A549 (cell line): ENCODE measurements around the gene HPCAL1. TPM values are rescaled to one million over a fixed set of nuclear protein-coding genes. Genes with fewer than 3 reads are reported as not detected.

Experiments
- ATAC-seq, 2 experiments: fragments of 200-7000 bp in 1 of 2; fragments of >200 bp in 1 of 2; cut with Nextera tagmentation in 1 of 2; cut with Tn5 transposase in 1 of 2; 3 replicates each; pipeline versions ENCODE4 v1.8.0 to v1.9.1; 2018 to 2020; ENCODE audit warnings: mild to moderate bottlenecking in 1 of 2, moderate library complexity in 1 of 2
- CTCF ChIA-PET: fragments of 300-600 bp; sonication (Branson Sonifier 250); formaldehyde crosslinking; extraction: SDS; loops from one replicate; lab custom pipeline; 2021; ENCODE audit warnings: antibody characterized with exemption, inconsistent platforms; lab: Yijun Ruan, JAX
- POLR2A ChIA-PET: fragments of 350-600 bp; formaldehyde crosslinking; extraction: SDS; loops from one replicate; lab custom pipeline; 2021; ENCODE audit warnings: antibody characterized with exemption, inconsistent platforms; lab: Yijun Ruan, JAX
- DNase-seq, 2 experiments: peaks; one replicate each; pipeline versions ENCODE4 v3.0.0 to v3.0.0-alpha.2; 2011 to 2016; ENCODE audit warnings: low read depth in 1 of 2, low spot score in 1 of 2
- FAIRE-seq: peaks from 2 replicates; lab custom pipeline; 2011; peaks lifted over from hg19 to GRCh38; lab: Jason Lieb, UNC
- H3K27ac ChIP-seq, 2 experiments: fragments of >200 bp; sonication (Bioruptor Twin); formaldehyde crosslinking; 3 replicates each; pipeline ENCODE4 v1.5.1; 2016 to 2017
- H3K4me1 ChIP-seq: fragments of >200 bp; sonication (Bioruptor Twin); formaldehyde crosslinking; 3 replicates; pipeline ENCODE4 v1.6.1; 2016
- H3K4me2 ChIP-seq: fragments of >200 bp; sonication (Bioruptor Twin); formaldehyde crosslinking; 3 replicates; pipeline ENCODE4 v1.6.1; 2016
- H3K4me3 ChIP-seq: fragments of >200 bp; sonication (Bioruptor Twin); formaldehyde crosslinking; 3 replicates; pipeline ENCODE4 v1.5.1; 2016
- H3K9me3 ChIP-seq: fragments of >200 bp; sonication (Bioruptor Twin); formaldehyde crosslinking; 3 replicates; pipeline ENCODE4 v1.6.1; 2016
- BCL3 ChIP-seq: fragments of >200 bp; sonication (Bioruptor Twin); formaldehyde crosslinking; IDR thresholded peaks from 3 replicates; pipeline ENCODE4 v1.6.1; 2016
- BHLHE40 ChIP-seq: IDR thresholded peaks from 2 replicates; pipeline ENCODE4 v1.6.1; 2012; ENCODE audit warnings: low read depth, low read length, inconsistent platforms
- CBX8 ChIP-seq: fragments of 200-600 bp; sonication (generic); IDR thresholded peaks from 2 replicates; pipeline ENCODE4 v1.6.1; 2016
- CEBPB ChIP-seq, 2 experiments: fragments of >200 bp in 1 of 2; sonication (Bioruptor Twin) in 1 of 2; formaldehyde crosslinking in 1 of 2; IDR thresholded peaks; 2 replicates each; pipeline ENCODE4 v1.6.1; 2012 to 2016
- CHD2 ChIP-seq: fragments of 150-350 bp; IDR thresholded peaks from 2 replicates; pipeline ENCODE4 v1.6.1; 2014; ENCODE audit warnings: low read length; ENCODE audit not compliant: partially characterized antibody
- CHD4 ChIP-seq: fragments of 200-600 bp; sonication (generic); IDR thresholded peaks from 2 replicates; pipeline ENCODE4 v1.6.1; 2016; ENCODE audit warnings: antibody characterized with exemption, mild to moderate bottlenecking, borderline replicate concordance
- CTCF ChIP-seq: fragments of >200 bp; sonication (Bioruptor Twin); formaldehyde crosslinking; IDR thresholded peaks from 3 replicates; pipeline ENCODE4 v1.5.1; 2016
- EHF ChIP-seq: fragments of 250-450 bp; sonication (Bioruptor Pico); IDR thresholded peaks from 2 replicates; pipeline ENCODE4 v1.5.0; 2020; ENCODE audit warnings: mild to moderate bottlenecking
- EHMT2 ChIP-seq: fragments of 200-600 bp; sonication (generic); IDR thresholded peaks from 2 replicates; pipeline ENCODE4 v1.6.1; 2016; ENCODE audit warnings: antibody characterized with exemption, low read depth, mild to moderate bottlenecking, moderate library complexity
- EP300 ChIP-seq, 2 experiments: fragments of >200 bp; sonication (Bioruptor Twin); formaldehyde crosslinking; IDR thresholded peaks; 2 replicates in 1 of 2; 3 replicates in 1 of 2; pipeline ENCODE4 v1.6.1; 2016 to 2017
- FOXS1 ChIP-seq: fragments of 250-450 bp; sonication (Bioruptor Pico); IDR thresholded peaks from 2 replicates; pipeline ENCODE4 v1.5.0; 2020; ENCODE audit warnings: mild to moderate bottlenecking, moderate library complexity
- GATA3 ChIP-seq: IDR thresholded peaks from 2 replicates; pipeline ENCODE4 v1.6.1; 2012; ENCODE audit warnings: borderline replicate concordance
- HOXA7 ChIP-seq: fragments of 250-450 bp; sonication (Bioruptor Pico); IDR thresholded peaks from 2 replicates; pipeline ENCODE4 v1.5.0; 2020; ENCODE audit warnings: mild to moderate bottlenecking, moderate library complexity
- JUN ChIP-seq, 2 experiments: fragments of >200 bp; sonication (Bioruptor Twin); formaldehyde crosslinking; IDR thresholded peaks; 2 replicates in 1 of 2; 3 replicates in 1 of 2; pipeline ENCODE4 v1.6.1; 2016 to 2017
- JUNB ChIP-seq: fragments of >200 bp; sonication (Bioruptor Twin); formaldehyde crosslinking; IDR thresholded peaks from 2 replicates; pipeline ENCODE4 v1.6.1; 2016
- KDM1A ChIP-seq: fragments of 200-600 bp; sonication (generic); IDR thresholded peaks from 2 replicates; pipeline ENCODE4 v1.6.1; 2016; ENCODE audit warnings: low read depth, mild to moderate bottlenecking
- KDM5A ChIP-seq: fragments of 200-600 bp; sonication (generic); IDR thresholded peaks from 2 replicates; pipeline ENCODE4 v1.6.1; 2016; ENCODE audit warnings: antibody characterized with exemption, mild to moderate bottlenecking
- MAFK ChIP-seq: fragments of 450-650 bp; IDR thresholded peaks from 2 replicates; pipeline ENCODE4 v1.6.1; 2014; ENCODE audit not compliant: partially characterized antibody
- MAZ ChIP-seq: fragments of 150-350 bp; IDR thresholded peaks from 2 replicates; pipeline ENCODE4 v1.6.1; 2014; ENCODE audit warnings: antibody characterized with exemption, low read depth, low read length, borderline replicate concordance
- RAD21 ChIP-seq, 2 experiments: fragments of >200 bp in 1 of 2; sonication (Bioruptor Twin) in 1 of 2; formaldehyde crosslinking in 1 of 2; IDR thresholded peaks in 1 of 2; conservative IDR thresholded peaks in 1 of 2; 2 replicates in 1 of 2; 3 replicates in 1 of 2; pipeline ENCODE4 v1.6.1; 2012 to 2018; ENCODE audit warnings: inconsistent platforms in 1 of 2
- RARB ChIP-seq: fragments of 250-450 bp; sonication (Bioruptor Pico); IDR thresholded peaks from 2 replicates; pipeline ENCODE4 v1.8.0; 2021; ENCODE audit warnings: mild to moderate bottlenecking, moderate library complexity
- RCOR1 ChIP-seq: fragments of 150-350 bp; IDR thresholded peaks from 2 replicates; pipeline ENCODE4 v1.6.1; 2014; ENCODE audit warnings: antibody characterized with exemption, low read length, low read depth
- RFX5 ChIP-seq: fragments of 450-650 bp; IDR thresholded peaks from 2 replicates; pipeline ENCODE4 v1.7.1; 2014; ENCODE audit warnings: antibody characterized with exemption, mild to moderate bottlenecking, moderate library complexity
- ZC3H11A ChIP-seq: fragments of 450-650 bp; IDR thresholded peaks from 2 replicates; pipeline ENCODE4 v1.6.1; 2014; ENCODE audit warnings: antibody characterized with exemption, mild to moderate bottlenecking
- ZFP36 ChIP-seq: fragments of 450-650 bp; IDR thresholded peaks from 2 replicates; pipeline ENCODE4 v1.6.1; 2014; ENCODE audit warnings: borderline replicate concordance; ENCODE audit not compliant: partially characterized antibody
- ZNF302 ChIP-seq: fragments of 250-450 bp; sonication (Bioruptor Pico); IDR thresholded peaks from 2 replicates; pipeline ENCODE4 v1.9.0; 2021; ENCODE audit warnings: inconsistent platforms, mild to moderate bottlenecking, moderate library complexity
- WGBS: methylation state at CpG from one replicate; pipeline ENCODE4 v1.1.6; 2017; ENCODE audit errors: missing lambda C conversion rate; 5-methylcytosine and 5-hydroxymethylcytosine counted together
- polyA minus RNA-seq: library from RNA; depleted of rRNA, polyadenylated mRNA; stranded (reverse); fragments of >200 nt; gene quantifications from 2 replicates; pipeline ENCODE4 v1.2.3, GENCODE V29; 2011; rRNA and poly(A)+ RNA removed
- polyA plus RNA-seq, 4 experiments: library from polyadenylated mRNA; depleted of rRNA in 3 of 4; stranded (reverse); fragments of >200 nt; fragmentation: RNase III in 1 of 4; extraction: RNeasy Plus Mini Kit Qiagen cat#74134 plus additional on column Dnase treatment in 1 of 4; gene quantifications; 2 replicates in 3 of 4; 3 replicates in 1 of 4; pipeline ENCODE4 v1.2.3, GENCODE V29; 2011 to 2017
- TF ChIP-seq, protein P1 (sequence below): fragments of >200 bp; sonication (Bioruptor Twin); formaldehyde crosslinking; IDR thresholded peaks from 2 replicates; pipeline ENCODE4 v1.6.1; 2016
- TF ChIP-seq, protein P2 (sequence below): fragments of 250-450 bp; sonication (Bioruptor Pico); IDR thresholded peaks from 2 replicates; pipeline ENCODE4 v1.5.0; 2021; ENCODE audit warnings: mild to moderate bottlenecking, moderate library complexity, borderline replicate concordance
- TF ChIP-seq, protein P3 (sequence below): fragments of 200-600 bp; sonication (generic); IDR thresholded peaks from 2 replicates; pipeline ENCODE4 v1.6.1; 2016; ENCODE audit warnings: antibody characterized with exemption, mild to moderate bottlenecking, moderate library complexity
- TF ChIP-seq, protein P4 (sequence below): fragments of 150-350 bp; IDR thresholded peaks from 2 replicates; pipeline ENCODE4 v1.6.1; 2014; ENCODE audit warnings: low read depth, mild to moderate bottlenecking, low read length

The HPCAL1 gene
- 37.8 and 44.4 TPM in 2 replicates for polyA plus RNA-seq (2011; rRNA removed)
- polyA plus RNA-seq (2012; cell fraction: cytosol; rRNA removed), result 146 and 175 TPM in 2 replicates
- polyA plus RNA-seq (2012; cell fraction: nucleus; rRNA removed), result 151 and 164 TPM in 2 replicates
- polyA plus RNA-seq (2017; fragmentation: RNase III; extraction: RNeasy Plus Mini Kit Qiagen cat#74134 plus additional on column Dnase treatment), result 66.4 to 78.8 TPM (median 66.9 TPM) in 3 replicates
- polyA minus RNA-seq, result 26.0 and 43.0 TPM in 2 replicates

DNA sequence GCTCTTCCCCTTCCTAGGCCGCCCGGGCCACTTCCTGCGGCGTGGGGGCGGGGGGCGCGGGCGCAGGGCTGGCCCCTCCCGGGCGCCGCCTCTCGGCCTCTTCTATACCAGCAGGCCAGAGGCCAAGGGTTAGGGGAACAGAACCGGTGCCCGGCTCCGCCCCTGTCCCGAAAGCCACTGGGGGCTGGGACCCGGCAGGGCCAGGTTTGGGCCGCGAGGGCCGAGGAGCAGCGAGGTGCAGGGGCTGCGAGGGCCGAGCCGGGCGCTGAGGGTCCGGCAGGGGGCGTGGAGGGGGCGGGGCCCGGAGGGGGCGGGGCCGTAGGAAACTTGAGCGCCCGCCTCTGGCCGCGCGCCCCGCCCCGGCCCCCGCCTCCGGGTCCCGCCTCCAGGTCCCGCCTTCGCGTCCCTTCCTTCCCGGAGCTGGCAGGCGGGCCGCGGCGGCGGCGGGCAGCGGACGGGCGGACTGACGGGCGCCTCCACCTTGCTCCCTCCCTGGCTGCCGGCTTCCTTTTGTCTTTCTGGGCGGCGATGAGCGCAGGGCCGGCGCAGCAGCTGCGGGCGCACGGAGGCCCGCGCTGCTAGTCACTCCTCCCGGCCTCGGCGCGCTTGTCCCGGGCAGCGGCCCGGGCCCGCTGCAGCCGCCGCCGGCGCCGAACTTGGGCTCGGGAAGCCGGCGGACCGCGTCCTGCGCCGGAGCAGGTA lies at the start of gene HPCAL1:
Gene HPCAL1 (plus strand): TSS at position 426 of the 702 bp plus-strand sequence. CDS start 116,854 bp downstream, outside the sequence.
- Histone ChIP-seq H3K4me3 (peak within 1 kb of the TSS; percentile 84), H3K4me2 (peak within 1 kb of the TSS; percentile 94), H3K9me3 (peaks cover 6% of the 10 kb centered on the region), H3K4me1 (peaks cover 62% of the 10 kb centered on the region), H3K27ac (peak within 1 kb of the TSS; percentile 95 to 98)
- no peak for FAIRE-seq
- DNase-seq, result peak; percentile 92 to 93
- 0% methylated on average over 16 of the region's 87 CpGs for WGBS
- POLR2A ChIA-PET, result interaction anchor here (0.6 to 1.6 kb wide), 7 partner anchors 13 to 106 kb away, joined by 3 to 19 read pairs (median 4); no protein-coding TSS in a partner anchor
- CTCF ChIA-PET, result interaction anchor here (0.6 to 14.1 kb wide), 29 partner anchors 8 to 464 kb away, joined by 3 to 215 read pairs (median 4); no protein-coding TSS in a partner anchor
- ATAC-seq, result peak; percentile 79 to 91
- TF ChIP-seq CTCF (peak; percentile 68), RAD21 (conservative IDR thresholded peaks at IDR 0.05 in 1 of 2, IDR thresholded peaks at IDR 0.05 in 1 of 2) (peak; percentile 36 to 78; a peak in 4 of 5 replicates), ZNF302 (CRISPR knock-in tag) (no peak), EHMT2 (no peak), CBX8 (no peak), RARB (no peak), MAZ (peak; percentile 65; the same call in 1 of the 2 replicates), ZFP36 (no peak), KDM1A (no peak), JUN (IDR thresholded peaks at IDR 0.05) (peak; percentile 27 to 68; a peak in 4 of 5 replicates), MAFK (no peak), GATA3 (no peak), CHD2 (peak; percentile 18), CEBPB (IDR thresholded peaks at IDR 0.05) (no peak), RCOR1 (no peak), RFX5 (no peak), CHD4 (no peak), HOXA7 (no peak), KDM5A (no peak), BCL3 (peak; percentile 63; the same call in 2 of the 3 replicates), EP300 (IDR thresholded peaks at IDR 0.05) (no peak), ZC3H11A (no peak), BHLHE40 (no peak), EHF (no peak), FOXS1 (CRISPR knock-in tag) (no peak), JUNB (no peak)
- TF ChIP-seq, protein P1, sequence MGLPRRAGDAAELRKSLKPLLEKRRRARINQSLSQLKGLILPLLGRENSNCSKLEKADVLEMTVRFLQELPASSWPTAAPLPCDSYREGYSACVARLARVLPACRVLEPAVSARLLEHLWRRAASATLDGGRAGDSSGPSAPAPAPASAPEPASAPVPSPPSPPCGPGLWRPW, result no peak
- TF ChIP-seq, protein P2, sequence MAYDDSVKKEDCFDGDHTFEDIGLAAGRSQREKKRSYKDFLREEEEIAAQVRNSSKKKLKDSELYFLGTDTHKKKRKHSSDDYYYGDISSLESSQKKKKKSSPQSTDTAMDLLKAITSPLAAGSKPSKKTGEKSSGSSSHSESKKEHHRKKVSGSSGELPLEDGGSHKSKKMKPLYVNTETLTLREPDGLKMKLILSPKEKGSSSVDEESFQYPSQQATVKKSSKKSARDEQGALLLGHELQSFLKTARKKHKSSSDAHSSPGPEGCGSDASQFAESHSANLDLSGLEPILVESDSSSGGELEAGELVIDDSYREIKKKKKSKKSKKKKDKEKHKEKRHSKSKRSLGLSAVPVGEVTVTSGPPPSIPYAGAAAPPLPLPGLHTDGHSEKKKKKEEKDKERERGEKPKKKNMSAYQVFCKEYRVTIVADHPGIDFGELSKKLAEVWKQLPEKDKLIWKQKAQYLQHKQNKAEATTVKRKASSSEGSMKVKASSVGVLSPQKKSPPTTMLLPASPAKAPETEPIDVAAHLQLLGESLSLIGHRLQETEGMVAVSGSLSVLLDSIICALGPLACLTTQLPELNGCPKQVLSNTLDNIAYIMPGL (CRISPR knock-in tag), result no peak
- TF ChIP-seq, protein P3, sequence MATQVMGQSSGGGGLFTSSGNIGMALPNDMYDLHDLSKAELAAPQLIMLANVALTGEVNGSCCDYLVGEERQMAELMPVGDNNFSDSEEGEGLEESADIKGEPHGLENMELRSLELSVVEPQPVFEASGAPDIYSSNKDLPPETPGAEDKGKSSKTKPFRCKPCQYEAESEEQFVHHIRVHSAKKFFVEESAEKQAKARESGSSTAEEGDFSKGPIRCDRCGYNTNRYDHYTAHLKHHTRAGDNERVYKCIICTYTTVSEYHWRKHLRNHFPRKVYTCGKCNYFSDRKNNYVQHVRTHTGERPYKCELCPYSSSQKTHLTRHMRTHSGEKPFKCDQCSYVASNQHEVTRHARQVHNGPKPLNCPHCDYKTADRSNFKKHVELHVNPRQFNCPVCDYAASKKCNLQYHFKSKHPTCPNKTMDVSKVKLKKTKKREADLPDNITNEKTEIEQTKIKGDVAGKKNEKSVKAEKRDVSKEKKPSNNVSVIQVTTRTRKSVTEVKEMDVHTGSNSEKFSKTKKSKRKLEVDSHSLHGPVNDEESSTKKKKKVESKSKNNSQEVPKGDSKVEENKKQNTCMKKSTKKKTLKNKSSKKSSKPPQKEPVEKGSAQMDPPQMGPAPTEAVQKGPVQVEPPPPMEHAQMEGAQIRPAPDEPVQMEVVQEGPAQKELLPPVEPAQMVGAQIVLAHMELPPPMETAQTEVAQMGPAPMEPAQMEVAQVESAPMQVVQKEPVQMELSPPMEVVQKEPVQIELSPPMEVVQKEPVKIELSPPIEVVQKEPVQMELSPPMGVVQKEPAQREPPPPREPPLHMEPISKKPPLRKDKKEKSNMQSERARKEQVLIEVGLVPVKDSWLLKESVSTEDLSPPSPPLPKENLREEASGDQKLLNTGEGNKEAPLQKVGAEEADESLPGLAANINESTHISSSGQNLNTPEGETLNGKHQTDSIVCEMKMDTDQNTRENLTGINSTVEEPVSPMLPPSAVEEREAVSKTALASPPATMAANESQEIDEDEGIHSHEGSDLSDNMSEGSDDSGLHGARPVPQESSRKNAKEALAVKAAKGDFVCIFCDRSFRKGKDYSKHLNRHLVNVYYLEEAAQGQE, result no peak
- TF ChIP-seq, protein P4, sequence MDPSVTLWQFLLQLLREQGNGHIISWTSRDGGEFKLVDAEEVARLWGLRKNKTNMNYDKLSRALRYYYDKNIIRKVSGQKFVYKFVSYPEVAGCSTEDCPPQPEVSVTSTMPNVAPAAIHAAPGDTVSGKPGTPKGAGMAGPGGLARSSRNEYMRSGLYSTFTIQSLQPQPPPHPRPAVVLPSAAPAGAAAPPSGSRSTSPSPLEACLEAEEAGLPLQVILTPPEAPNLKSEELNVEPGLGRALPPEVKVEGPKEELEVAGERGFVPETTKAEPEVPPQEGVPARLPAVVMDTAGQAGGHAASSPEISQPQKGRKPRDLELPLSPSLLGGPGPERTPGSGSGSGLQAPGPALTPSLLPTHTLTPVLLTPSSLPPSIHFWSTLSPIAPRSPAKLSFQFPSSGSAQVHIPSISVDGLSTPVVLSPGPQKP, result no peak
